SW 1271 (cell line): ENCODE results near the gene UNC93B1.

Source experiments
- DNase-seq, 2 experiments: peaks; one replicate each; lab custom pipeline; 2025; lab: John Stamatoyannopoulos, UW

The UNC93B1 gene

DNA sequence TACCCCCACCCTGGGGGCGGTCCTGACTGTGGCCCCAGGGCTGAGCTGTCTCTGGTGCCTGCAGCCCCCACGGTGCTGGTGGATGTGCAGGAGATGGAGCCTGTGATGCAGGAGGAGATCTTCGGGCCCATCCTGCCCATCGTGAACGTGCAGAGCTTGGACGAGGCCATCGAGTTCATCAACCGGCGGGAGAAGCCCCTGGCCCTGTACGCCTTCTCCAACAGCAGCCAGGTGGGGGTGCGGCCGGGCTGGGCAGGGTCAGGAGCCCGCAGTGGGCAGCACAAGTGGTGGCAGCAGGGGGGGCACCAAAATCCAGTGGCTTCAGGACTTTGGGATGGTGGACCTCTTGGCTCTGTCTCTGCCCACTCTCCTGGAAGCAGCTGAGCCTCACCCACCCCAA is 18.6 kb upstream of the UNC93B1 start:
- DNase-seq, result no peak

DNA sequence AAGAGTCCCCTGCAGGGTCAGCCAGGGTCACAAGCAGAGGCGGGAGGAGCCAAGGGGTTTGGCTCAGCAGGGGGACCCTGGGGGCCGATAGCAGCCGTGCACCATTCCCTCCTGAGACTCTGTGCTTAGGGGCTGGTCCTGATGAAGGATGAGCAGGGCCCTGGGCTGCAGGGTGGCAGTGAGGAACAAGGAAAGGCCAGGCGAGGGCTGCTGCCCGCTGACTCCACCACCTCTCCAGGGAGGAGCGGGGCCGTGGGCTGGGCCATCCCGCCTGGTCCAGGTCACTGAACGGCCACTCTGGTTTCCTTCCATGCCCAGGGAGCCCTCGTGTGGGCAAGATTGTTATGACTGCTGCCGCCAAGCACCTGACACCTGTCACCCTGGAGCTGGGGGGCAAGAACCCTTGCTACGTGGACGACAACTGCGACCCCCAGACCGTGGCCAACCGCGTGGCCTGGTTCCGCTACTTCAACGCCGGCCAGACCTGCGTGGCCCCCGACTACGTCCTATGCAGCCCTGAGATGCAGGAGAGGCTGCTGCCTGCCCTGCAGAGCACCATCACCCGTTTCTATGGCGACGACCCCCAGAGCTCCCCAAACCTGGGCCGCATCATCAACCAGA is 17.4 kb upstream of the UNC93B1 start:
- peak in 1 of 2 experiments; percentile 44 for DNase-seq

DNA sequence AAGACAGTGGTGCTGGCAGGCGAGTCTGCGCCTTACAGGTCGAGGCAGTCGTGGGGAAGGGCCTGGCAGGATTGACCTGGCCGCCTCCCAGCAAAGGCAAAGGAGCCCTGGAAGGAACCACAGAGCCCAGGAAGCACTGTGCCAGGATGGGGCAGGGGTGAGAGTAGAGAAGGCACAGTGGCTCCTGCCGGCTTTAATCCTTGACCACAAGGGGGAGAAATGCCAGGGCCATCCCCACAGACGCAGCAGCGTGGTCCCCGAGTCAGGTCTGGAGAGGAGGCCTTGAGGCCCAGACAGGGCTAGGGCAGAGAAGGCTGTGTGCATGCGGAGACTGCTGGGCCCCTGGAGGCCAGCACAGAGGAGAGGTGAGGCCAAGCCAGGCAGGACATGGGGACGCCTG is 16.7 kb upstream of the UNC93B1 start:
- peak; percentile 33 to 62 for DNase-seq

DNA sequence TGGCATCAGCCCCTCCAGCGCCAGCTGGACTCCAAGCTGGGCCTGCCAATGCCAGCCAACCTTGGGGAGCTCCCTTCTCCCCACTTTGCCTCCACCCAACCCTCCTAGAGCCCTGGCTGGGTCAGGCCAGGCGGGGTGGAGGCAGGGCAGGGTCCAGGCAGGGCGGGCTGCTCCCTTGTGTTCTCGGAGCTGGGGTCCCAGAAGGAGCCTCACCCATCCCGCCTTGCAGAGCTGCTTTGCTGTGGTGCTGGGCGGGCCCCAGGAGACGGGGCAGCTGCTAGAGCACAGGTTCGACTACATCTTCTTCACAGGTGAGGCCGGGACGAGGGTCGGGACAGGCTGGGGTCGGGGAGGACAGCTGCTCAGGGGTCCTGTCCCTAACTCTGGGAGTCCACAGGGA is 15.6 kb upstream of the UNC93B1 start:
- DNase-seq, result no peak

DNA sequence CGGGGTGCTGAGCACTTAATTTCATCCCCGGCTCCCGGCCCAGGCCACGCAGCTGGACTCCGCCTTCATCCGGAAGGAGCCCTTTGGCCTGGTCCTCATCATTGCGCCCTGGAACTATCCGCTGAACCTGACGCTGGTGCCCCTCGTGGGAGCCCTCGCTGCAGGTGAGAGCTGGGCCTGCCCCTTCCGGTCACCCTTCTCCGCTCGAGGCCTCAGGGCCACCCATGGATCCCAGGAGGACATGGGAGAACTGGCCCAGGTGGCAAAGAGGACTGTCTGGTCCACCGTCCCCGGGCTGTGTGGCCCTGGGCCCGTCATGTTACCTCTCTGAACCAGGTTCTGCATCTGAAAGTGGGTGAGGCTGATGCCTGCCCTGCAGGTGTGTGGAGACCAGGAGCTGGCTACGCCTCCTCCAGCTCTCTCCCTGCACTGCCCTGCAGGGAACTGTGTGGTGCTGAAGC is 14.9 kb upstream of the UNC93B1 start:
- DNase-seq, result no peak

DNA sequence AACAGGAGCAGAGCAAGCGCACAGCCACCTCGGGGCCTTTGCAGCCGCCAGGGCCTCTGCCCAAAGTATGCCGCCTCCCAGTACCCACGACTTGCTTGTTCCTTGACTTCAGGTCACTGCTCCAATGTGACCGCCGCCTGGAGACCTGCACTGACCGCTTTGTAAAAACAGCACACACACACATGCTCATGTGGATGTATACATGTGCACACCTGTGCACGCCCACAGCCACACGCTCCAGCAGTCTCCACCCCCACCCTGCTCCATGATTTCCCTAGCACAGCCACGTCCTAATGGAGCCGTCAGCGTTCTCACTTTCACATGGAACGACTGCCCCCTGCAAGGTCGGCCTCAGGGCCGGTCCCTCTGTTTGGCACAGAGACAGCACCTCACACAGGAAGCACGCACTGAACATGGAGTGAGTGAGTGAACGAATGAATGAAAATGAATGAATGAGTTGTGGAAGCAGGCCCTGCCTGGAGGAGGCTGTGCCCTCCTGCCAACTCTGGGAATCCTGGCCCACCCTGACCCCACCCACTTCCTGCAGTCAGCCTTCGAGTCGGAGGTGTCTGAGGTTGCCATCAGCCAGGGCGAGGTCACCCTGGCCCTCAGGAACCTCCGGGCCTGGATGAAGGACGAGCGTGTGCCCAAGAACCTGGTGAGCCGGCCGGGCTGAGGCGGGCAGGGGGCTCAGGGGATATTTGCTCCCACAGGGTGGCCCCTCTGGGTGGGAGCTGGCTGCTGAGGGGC is 14.3 kb upstream of the UNC93B1 start:
- DNase-seq, result no peak

DNA sequence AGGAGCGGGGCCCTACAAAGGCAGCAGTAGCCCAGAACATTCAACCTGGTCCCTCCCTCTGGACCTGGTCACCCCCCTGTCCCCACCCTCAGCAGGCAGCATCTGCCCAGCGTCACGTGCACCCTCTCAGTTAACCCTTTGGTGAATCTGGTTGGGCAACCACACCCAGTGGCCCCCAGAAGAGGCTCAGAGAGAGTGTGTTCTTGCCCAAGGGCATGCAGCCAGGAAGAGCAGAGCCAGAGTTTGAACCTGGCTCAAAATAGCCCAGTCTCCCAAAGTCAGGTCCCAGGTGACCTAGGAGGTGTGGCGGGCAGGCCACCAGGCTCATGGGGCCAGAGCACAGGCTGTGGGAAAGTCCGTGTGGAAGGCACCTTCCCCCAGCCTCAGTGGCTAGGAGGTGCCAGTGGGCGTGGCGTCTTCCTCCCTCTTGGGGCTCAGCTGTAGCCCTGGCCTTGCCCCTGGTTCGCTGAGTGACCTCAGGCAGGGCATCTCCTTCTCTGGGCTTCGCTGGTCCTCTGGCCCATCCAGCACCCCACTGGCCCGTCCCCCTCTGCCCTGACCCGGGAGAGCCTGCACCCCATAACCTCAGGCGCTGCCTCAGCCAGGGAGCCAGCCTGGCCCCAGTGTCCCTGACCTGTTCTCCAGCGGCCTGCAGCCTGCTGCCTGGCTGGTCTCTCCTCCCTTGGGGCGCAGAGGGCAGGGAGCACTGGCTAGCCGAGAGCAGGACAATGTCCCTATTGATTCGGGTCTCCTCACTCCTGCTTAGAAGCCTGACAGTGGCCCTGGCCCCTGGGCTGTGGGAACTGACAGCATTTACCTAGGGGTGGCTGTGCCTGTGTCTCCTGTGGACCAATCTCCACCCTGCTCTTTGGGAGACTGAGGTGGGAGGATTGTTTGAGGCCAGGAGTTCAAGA is 13.3 kb upstream of the UNC93B1 start:
- peak in 1 of 2 experiments; percentile 36 for DNase-seq

DNA sequence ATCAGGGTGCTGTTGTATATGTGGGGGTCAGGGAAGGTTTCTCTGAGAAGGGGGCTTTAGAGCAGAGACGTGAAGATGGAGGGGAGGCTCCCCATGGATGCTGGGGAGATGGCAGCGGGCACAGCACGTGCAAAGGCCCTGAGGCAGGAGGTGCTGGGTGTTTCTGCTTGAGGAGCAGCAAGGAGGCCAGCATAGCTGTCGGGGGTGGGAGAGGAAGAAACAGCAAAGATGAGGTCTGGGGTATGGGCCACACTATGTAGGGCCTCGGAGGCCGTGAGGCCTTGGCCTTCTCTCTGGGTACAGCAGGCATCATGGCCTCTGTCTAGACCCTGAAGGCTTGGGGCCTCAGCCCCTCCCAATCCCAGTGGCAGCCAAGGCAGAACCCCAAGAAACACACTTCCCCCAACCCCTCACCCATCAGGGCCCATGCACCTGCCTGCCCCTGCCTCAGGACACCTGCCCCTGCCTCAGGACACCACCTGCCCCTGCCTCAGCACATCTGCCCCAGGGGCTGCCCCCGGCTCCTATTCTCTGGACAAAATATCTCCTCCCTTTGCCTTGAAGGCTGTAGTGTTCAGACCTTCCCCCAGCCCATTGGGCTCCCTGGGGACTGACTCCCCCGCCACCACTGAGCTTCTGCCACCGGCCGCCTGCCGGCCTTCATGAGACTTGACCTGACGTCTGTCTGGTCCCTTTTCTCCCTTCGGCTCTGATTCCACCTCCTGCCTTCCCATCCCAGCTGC is 12.4 kb upstream of the UNC93B1 start:
- DNase-seq, result no peak

DNA sequence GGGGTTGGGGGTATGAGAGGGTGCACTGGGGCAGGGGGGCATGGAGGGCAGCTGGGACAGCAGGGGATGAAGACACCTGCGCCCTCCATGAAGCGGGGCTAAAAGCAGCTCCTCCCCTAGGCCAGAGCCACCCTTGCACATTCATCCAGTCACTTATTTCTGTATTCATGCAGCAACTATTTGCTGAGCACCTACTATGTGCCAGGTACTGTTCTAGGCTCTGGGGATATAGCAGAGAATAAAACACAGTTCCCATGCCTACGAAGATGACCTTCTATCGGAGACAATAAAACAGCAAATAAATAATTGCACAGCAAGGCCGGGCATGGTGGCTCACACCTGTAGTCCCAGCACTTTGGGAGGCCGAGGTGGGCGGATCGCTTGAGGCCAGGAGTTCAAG is 11.6 kb upstream of the UNC93B1 start:
- no peak for DNase-seq

DNA sequence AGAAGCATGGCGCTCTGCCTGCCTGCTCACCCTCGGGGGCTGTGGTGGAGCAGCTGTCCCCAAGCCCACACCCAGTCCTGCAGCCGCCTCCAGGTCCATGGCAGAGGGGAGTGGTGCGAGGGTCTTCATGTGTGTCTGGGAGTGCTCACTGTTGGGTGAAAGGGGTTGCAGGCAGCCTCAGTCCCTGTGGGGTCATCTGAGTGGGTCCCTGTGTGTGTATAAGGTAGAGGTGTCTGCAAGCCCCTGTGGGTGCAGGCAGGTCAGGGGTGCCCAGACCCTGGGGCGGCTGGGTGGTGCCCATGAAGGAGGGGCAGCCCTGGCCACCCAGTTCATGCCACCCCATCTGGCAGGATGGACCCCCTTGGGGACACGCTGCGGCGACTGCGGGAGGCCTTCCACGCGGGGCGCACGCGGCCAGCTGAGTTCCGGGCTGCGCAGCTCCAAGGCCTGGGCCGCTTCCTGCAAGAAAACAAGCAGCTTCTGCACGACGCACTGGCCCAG is 11.1 kb upstream of the UNC93B1 start:
- no peak for DNase-seq

DNA sequence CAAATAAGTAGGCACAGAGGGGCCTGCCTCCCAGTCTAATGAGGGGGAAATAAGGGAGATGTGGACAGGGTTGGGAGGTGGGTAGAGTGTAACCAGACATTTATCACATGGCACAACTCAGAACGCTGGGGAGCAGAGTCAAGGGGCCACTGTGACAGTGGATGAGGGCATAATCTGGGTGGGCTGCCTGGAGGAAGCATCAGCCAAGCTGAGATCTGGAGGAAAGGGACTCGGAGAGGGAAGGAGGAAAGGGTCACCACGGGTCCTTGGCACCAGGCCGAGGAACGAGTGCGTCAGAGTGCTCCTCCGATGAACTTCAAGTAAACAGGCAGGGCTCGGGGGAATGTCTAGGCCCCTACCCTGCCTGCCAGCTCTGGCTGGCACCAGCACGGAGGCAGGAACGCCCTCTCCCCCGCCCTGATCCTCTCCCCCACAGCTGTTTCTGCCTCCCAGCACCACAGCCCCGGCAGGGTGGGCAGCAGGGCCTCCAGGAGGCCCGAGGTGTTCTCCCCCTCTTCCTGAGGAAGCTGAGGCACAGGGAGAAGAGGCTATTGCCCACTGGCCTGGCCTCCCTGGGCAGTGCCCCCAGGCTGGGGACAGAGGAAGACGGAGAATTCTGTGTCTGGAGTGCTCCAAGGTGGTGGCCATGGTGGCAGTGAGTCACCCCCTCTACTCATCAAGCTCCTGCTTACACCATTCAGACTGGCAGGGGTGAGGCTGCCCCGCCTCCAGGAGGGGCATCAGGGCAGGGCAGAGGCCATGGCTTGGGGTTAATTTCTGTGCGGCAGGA is 10.5 kb upstream of the UNC93B1 start:
- DNase-seq, result peak; percentile 87 to 88

DNA sequence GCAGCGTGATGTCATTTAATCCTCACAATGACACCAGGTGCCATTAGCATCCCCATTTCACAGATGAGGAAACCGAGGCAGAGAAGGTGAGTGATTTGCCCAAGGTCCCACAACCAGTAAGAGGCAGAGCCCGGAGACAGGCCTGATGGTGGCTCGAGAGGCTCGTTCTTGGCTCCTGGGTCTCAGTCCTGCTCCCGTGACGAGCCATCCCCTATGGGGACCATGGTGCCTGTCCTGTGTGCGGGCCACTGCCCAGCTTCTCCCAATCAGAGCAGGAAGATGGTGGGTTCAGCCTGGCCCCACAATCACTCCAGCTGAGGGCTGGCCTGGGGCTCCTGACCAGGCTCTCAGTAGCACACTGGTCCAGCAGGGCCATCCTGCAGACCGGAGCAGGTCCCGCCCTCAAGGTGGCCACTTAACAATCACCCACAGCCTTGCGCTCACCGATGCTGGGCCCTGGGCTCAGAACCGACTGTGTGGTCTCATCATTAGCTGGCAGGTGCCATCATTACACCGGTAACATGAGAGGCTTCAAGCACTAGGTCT is 9.8 kb upstream of the UNC93B1 start:
- no peak for DNase-seq

DNA sequence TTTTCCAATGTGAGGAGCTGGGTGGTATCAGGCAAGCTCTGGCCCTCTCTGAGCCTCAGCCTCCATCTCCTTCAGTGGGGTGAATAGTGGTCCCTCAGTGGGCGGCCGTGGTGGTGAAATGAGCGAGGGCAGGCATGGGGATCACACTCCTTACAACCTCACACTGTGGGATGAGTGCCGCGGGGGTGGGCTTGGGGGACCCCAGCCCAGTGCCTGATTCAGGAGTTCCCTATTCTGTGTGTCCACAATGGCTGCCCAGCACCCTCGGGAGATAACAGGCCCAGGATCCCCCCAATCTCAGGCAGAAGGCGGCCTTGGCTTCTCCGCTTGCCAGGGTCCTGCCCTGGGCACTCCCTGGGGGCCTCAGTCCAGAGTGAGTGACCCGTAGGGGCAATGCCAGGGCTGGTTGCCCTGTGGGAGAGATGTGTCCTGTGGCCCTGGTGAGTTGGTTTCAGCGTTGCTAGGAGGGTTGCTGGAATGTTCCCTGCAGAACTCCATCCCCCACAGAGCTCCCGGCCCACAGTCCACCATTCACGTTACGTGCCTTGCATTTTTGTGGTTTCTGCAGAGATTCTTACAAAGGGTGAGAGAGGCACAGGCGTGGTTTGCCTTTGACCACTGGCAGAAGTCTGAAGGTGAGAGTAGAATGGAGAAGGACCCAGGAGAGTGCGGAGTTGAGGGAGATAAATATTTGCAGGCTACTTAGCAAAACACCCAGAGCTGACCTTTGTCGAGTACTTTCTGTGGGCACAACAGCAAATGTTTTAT is 9.1 kb upstream of the UNC93B1 start:
- peak; percentile 92 to 98 for DNase-seq

DNA sequence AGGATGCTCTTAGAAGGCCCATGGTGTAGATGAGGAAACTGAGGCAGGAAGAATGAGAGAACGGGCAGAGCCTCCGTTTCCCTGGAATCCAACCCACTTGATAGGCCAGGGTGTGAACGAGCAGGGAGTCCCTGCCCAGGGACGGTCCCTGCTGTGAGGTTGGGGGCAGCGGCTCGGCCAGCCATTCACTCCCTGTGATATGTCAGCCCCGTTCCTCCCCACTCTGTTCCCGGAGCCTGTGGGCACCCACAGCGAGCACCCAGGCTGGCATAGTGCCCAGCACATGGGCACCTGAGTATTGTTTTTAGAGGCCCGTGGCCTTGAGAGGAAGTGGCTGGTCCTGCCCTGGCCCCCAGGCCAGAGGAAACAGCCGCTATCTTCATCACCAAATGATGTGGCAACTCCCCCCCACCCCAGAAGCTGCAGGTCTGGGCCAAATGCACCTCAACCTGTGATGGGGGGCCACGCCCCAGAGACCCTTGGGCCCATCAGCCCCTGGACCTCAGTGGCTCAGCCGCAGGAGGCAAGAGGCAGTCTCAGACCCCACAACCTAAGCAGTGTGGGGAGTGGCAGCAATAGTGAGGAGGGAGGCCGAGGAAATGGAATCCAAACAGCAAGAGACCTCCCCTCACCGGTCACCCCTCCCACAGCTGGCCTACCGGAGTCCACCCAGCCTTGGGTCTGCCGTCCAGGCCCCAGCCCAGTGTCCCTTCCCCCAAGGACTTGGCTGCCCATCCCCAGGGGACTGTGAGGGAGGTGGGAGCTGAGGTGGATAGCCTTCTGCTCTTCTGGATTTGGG is 8.3 kb upstream of the UNC93B1 start:
- DNase-seq, result no peak

DNA sequence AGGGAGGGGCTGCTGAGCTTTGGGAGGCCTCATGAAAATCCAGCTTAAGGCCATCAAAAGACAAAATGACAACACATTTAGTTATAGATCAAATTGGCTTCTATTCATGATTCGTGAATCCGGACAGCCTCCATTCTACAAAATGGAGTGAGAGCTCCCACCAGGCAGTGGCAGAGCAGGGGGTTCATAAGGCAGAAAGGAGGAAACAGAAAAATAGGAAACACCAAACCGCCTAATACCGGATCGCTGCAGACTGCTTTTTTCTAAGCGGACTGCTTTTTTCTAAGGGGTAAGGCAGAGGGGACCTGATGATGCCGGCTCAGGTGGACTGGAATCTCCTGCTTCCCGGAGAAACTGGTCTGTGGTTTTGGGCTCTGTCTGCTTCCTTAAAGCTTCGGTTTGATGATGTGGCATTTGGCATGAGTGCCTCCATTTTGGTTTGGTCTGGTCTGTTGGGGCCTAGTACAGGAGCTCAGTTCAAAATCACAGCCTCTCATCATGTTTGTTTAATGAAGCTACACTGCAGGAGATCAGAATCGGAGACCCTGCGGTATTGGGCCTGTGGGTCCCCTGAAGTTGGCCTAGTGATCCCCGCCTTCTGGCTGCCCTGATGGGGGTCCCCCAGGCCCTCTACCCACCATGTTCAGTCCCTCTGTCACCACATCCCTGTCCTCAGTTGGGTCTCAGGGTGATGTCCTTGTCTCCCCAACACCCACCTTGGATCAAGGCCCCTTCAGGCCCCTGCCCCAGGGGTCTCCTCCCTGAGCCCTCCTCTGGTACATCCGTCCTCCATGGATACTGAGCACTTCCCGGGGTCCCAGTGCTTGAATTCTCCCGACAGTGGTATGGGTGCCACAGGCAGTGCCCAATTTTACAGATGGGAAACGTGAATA is 7.4 kb upstream of the UNC93B1 start:
- no peak for DNase-seq

DNA sequence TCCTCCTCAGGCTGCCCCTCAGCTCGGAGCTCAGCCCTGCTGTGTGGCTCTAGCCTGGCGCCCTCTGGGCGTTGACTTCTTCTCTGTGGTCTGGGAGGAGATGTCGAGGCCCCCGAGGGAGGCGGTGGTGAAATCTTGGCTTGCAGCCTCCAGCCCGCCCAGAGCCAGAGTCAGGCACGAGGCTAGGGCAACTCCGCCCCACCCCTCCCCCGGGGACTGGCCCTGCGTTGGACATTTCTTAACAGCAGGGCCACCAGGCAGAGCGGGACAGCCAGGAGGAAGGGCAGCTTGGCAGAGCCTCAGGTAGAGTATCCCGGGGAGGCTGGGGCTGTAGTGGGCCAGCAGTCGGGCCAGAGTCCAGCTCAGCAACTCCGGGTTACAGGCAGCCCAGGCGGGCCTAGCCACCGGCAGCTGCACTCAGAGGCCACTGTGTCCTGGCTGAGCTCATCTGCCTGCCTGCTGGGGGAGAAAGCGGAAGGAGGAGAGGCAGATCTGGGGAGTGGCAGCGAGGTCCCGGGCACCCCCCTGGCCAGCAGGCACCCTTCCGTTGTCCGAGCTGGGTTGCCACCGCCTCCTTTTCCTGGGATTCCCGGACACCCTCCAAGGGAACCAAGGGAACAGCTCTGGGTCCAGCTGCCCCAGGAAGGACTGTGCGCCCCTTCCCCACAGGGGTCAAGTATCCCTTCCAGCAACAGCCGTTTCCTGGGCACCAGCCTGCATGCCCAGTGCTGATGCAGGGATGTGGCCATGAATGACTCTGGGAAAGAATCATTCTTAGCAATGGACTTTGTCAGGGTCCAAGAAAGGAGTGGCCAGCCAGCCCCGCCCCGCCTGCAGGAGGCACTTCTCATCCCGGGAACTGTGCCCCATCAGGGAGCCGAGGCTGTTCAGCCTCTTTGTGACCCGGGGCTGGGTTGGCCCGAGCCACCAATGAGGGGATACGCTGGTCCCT is 6.5 kb upstream of the UNC93B1 start, which contains the start of gene ALDH3B1:
Gene ALDH3B1, plus strand, starts transcription at position 238 of the 952 bp plus-strand sequence. CDS start 4,971 bp downstream, outside the sequence.
- peak; percentile 91 to 93 for DNase-seq
